HG03103 (cell line): ENCODE data around the gene LUC7L3.
"Not testable (repeated sequence)": the region's sequence is repeated elsewhere in the genome, so short reads cannot be mapped to it uniquely, and the experiment has no call there.

Experiments
- ATAC-seq: cut with Tn5 transposase; IDR thresholded peaks from one replicate; pipeline ENCODE4 v1.9.1; 2021; ENCODE audit warnings: low read depth; ENCODE audit not compliant: unreplicated experiment

LUC7L3 gene

GRCh38 chr17:50708050-50709000, 11.1 kb upstream of the LUC7L3 start:
- no peak for ATAC-seq

GRCh38 chr17:50709053-50709452, 10.3 kb upstream of the LUC7L3 start:
- not testable (repeated sequence) for ATAC-seq

- ATAC-seq, result no peak
Observed at GRCh38 chr17:50710025-50710424, 9.4 kb upstream of the LUC7L3 start.

- no peak for ATAC-seq
Observed at GRCh38 chr17:50710650-50711049, 8.8 kb upstream of the LUC7L3 start.

GRCh38 chr17:50712641-50713040, 6.8 kb upstream of the LUC7L3 start:
- no peak for ATAC-seq

- ATAC-seq, result no peak
Observed at GRCh38 chr17:50715471-50715870, 3.9 kb upstream of the LUC7L3 start.

- no peak for ATAC-seq
Observed at GRCh38 chr17:50719924-50720794, 756 bp downstream of the LUC7L3 start.

- ATAC-seq, result no peak
Observed at GRCh38 chr17:50721194-50722010, 2.0 kb downstream of the LUC7L3 start.

- no peak for ATAC-seq
Observed at GRCh38 chr17:50722746-50723145, 3.3 kb downstream of the LUC7L3 start.

GRCh38 chr17:50724622-50725021, 5.2 kb downstream of the LUC7L3 start:
- ATAC-seq, result not testable (repeated sequence)

- ATAC-seq, result no peak
Observed at GRCh38 chr17:50725769-50726655, 6.6 kb downstream of the LUC7L3 start.

GRCh38 chr17:50728112-50728429, 8.7 kb downstream of the LUC7L3 start:
- ATAC-seq, result no peak

GRCh38 chr17:50728881-50729765, 9.7 kb downstream of the LUC7L3 start:
- no peak for ATAC-seq

GRCh38 chr17:50731575-50732460, 12.4 kb downstream of the LUC7L3 start:
- ATAC-seq, result no peak

GRCh38 chr17:50735287-50735686, 15.9 kb downstream of the LUC7L3 start:
- ATAC-seq, result no peak

- ATAC-seq, result no peak
Observed at GRCh38 chr17:50737118-50737698, 17.8 kb downstream of the LUC7L3 start.

- no peak for ATAC-seq
Observed at GRCh38 chr17:50739098-50739497, 19.7 kb downstream of the LUC7L3 start.
